Psoas muscle (tissue), 8 donors: Measurements from ENCODE around the gene HEXIM2. TPM values are rescaled to one million over a fixed set of nuclear protein-coding genes. Genes with fewer than 3 reads are reported as not detected.

Experiments used
- ATAC-seq, 4 donors: fragments of 200-7000 bp; cut with Tn5 transposase; one replicate each; pipeline ENCODE4 v1.9.1; 2020; ENCODE audit warnings: moderate library complexity in 3 of 4, mild to moderate bottlenecking in 2 of 4
- DNase-seq, 2 donors: peaks; one replicate each; pipeline ENCODE4 v3.0.0-alpha.2; 2020
- H3K27ac ChIP-seq: fragments of 200-600 bp; one replicate; pipeline ENCODE4 v1.8.0; 2022
- H3K27me3 ChIP-seq, 3 donors: fragments of 200-600 bp in 1 of 3; one replicate each; pipeline versions ENCODE4 v1.6.1 to v1.8.0; 2013 to 2022; ENCODE audit warnings: low read length in 2 of 3, mild to moderate bottlenecking in 2 of 3, moderate library complexity in 1 of 3; ENCODE audit not compliant: insufficient read depth in 3 of 3
- H3K36me3 ChIP-seq, 2 donors: fragments of 200-600 bp in 1 of 2; one replicate each; pipeline versions ENCODE4 v1.6.1 to v1.8.0; 2013 to 2022; ENCODE audit warnings: low read depth in 1 of 2, mild to moderate bottlenecking in 1 of 2, moderate library complexity in 1 of 2; ENCODE audit not compliant: insufficient read depth in 1 of 2
- H3K4me1 ChIP-seq: fragments of 200-600 bp; one replicate; pipeline ENCODE4 v1.8.0; 2022
- H3K4me3 ChIP-seq: fragments of 200-600 bp; one replicate; pipeline ENCODE4 v1.8.0; 2022; ENCODE audit warnings: mild to moderate bottlenecking
- H3K9me3 ChIP-seq: fragments of 200-600 bp; one replicate; pipeline ENCODE4 v1.8.0; 2022
- WGBS, 3 donors: extraction: QIAGEN DNeasy Blood & Tissue Kit; methylation state at CpG; one replicate each; pipeline versions ENCODE4 v1.1.6 to v1.1.7; 2013; 5-methylcytosine and 5-hydroxymethylcytosine counted together
- intact Hi-C, 2 donors: fragments of 100-400 bp; cut with DNase I; formaldehyde crosslinking; loops; one replicate each; pipeline versions ENCODE4 v1.11.0 to v1.14.2; 2022
- polyA plus RNA-seq, 3 donors: library from polyadenylated mRNA; stranded (reverse); fragments of 200-250 nt; gene quantifications; one replicate each; pipeline ENCODE4 v1.2.3, GENCODE V29; 2013
- total RNA-seq, 4 donors: library from RNA; stranded (reverse); fragmentation: NEBNext Ultra II Directional in 2 of 4; extraction: Animal tissue kit (Norgen Biotek cat#: 25700) in 2 of 4; gene quantifications; one replicate each; pipeline versions ENCODE4 v1.2.1 to v1.2.4, GENCODE V29; 2021 to 2023
- TF ChIP-seq, protein P1 (sequence below): fragments of 200-600 bp; IDR thresholded peaks from one replicate; pipeline ENCODE4 v1.8.0; 2022; ENCODE audit warnings: antibody characterized with exemption
- donor health status: healthy with polysubstance abuse.
- donor health status: DM: no; HTN: no; CAD: no; lungs with moderate emphysema.
- donor health status: Bipolar disorder and iron deficiency.
- donor health status: healthy.
- donor health status: DM: yes; HTN: yes; CAD: no.
- donor health status: DM: no; HTN: no; CAD: no.
- donor health status: DM: no; HTN: no; CAD: no.
- donor health status: DM: yes; HTN: yes; CAD: no.

Gene HEXIM2
- total and polyA plus RNA-seq, 7 donors: 8.2 to 69.5 (median 45.7) TPM

- Histone ChIP-seq H3K27me3 (peaks cover 0 to 13% (median 8%) of the 10 kb centered on the region in 3 donors), H3K4me1 (peaks cover 3% of the 10 kb centered on the region), H3K27ac (no peak overlapping the region), H3K9me3 (no peaks in the 10 kb centered on the region), H3K36me3 (no peaks in the 10 kb centered on the region), H3K4me3 (no peak overlapping the region)
- ATAC-seq (peak; percentile 88 to 93 (median 93)), DNase-seq (peak; percentile 90 to 91)
- 7 to 15% (median 9%) methylated on average over 12 of the region's 12 CpGs for WGBS, 3 donors
- intact Hi-C loops: loop anchor here (1.0 to 2.0 kb wide), 2 partner anchors 16 to 165 kb away; no protein-coding TSS in a partner anchor
- TF ChIP-seq, protein P1, sequence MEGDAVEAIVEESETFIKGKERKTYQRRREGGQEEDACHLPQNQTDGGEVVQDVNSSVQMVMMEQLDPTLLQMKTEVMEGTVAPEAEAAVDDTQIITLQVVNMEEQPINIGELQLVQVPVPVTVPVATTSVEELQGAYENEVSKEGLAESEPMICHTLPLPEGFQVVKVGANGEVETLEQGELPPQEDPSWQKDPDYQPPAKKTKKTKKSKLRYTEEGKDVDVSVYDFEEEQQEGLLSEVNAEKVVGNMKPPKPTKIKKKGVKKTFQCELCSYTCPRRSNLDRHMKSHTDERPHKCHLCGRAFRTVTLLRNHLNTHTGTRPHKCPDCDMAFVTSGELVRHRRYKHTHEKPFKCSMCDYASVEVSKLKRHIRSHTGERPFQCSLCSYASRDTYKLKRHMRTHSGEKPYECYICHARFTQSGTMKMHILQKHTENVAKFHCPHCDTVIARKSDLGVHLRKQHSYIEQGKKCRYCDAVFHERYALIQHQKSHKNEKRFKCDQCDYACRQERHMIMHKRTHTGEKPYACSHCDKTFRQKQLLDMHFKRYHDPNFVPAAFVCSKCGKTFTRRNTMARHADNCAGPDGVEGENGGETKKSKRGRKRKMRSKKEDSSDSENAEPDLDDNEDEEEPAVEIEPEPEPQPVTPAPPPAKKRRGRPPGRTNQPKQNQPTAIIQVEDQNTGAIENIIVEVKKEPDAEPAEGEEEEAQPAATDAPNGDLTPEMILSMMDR: peak; percentile 98
Observed at GRCh38 chr17:45218895-45219661, 57.4 kb downstream of the HEXIM2 start.

Other genes starting within 250 kb of the HEXIM2 start
- under 1 TPM in 1 of 4 donors, not detected in 3; 0.54 TPM for gene GFAP, start 246.4 kb upstream of the HEXIM2 start, total RNA-seq
- gene GFAP, start 246.4 kb upstream of the HEXIM2 start, polyA plus RNA-seq: under 1 TPM; 0.11 to 0.52 (median 0.34) TPM
- gene KIF18B, start 214.1 kb upstream of the HEXIM2 start, total RNA-seq: under 1 TPM in 3 of 4 donors, not detected in 1; 0.07 to 0.17 (median 0.11) TPM
- gene KIF18B, start 214.1 kb upstream of the HEXIM2 start, polyA plus RNA-seq: under 1 TPM in 2 of 3 donors, not detected in 1; 0.01 to 0.03 TPM
- not detected for gene C1QL1, start 193.6 kb upstream of the HEXIM2 start, total RNA-seq
- under 1 TPM in 1 of 3 donors, not detected in 2; 0.05 TPM for gene C1QL1, start 193.6 kb upstream of the HEXIM2 start, polyA plus RNA-seq
- gene DCAKD, start 110.2 kb upstream of the HEXIM2 start, total RNA-seq: 10 to 100 TPM in 3 of 4 donors, 1 to 10 TPM in 1; 6.9 to 13.5 (median 11.0) TPM
- gene DCAKD, start 110.2 kb upstream of the HEXIM2 start, polyA plus RNA-seq: 10 to 100 TPM in 1 of 3 donors, 1 to 10 TPM in 2; 6.4 to 14.2 (median 8.4) TPM
- gene NMT1, start 100.6 kb upstream of the HEXIM2 start, total RNA-seq: 100 to 1,000 TPM in 2 of 4 donors, 10 to 100 TPM in 2; 73.3 to 164 (median 93.1) TPM
- 10 to 100 TPM; 58.0 to 79.7 (median 68.3) TPM for gene NMT1, start 100.6 kb upstream of the HEXIM2 start, polyA plus RNA-seq
- 100 to 1,000 TPM in 2 of 4 donors, 10 to 100 TPM in 2; 69.8 to 217 (median 122) TPM for gene PLCD3, start 29.4 kb upstream of the HEXIM2 start, total RNA-seq
- 100 to 1,000 TPM in 2 of 3 donors, 10 to 100 TPM in 1; 57.0 to 171 (median 170) TPM for gene PLCD3, start 29.4 kb upstream of the HEXIM2 start, polyA plus RNA-seq
- gene ACBD4, start 26.2 kb upstream of the HEXIM2 start, total RNA-seq: 1 to 10 TPM; 3.9 to 8.2 (median 5.1) TPM
- 1 to 10 TPM; 2.7 to 5.2 (median 4.4) TPM for gene ACBD4, start 26.2 kb upstream of the HEXIM2 start, polyA plus RNA-seq
- 10 to 100 TPM; 21.3 to 52.2 (median 31.5) TPM for gene HEXIM1, start 13.4 kb upstream of the HEXIM2 start, total RNA-seq
- 100 to 1,000 TPM in 1 of 3 donors, 10 to 100 TPM in 1, 1 to 10 TPM in 1; 9.5 to 127 (median 22.0) TPM for gene HEXIM1, start 13.4 kb upstream of the HEXIM2 start, polyA plus RNA-seq
- gene FMNL1, start 60.0 kb downstream of the HEXIM2 start, total RNA-seq: 1 to 10 TPM; 5.4 to 6.5 (median 6.0) TPM
- 1 to 10 TPM; 1.8 to 2.4 (median 2.3) TPM for gene FMNL1, start 60.0 kb downstream of the HEXIM2 start, polyA plus RNA-seq
- under 1 TPM in 1 of 4 donors, not detected in 3; 0.11 TPM for gene SPATA32, start 100.2 kb downstream of the HEXIM2 start, total RNA-seq
- not detected for gene SPATA32, start 100.2 kb downstream of the HEXIM2 start, polyA plus RNA-seq
- 10 to 100 TPM; 21.8 to 53.5 (median 30.1) TPM for gene MAP3K14, start 155.1 kb downstream of the HEXIM2 start, total RNA-seq
- 10 to 100 TPM; 12.4 to 28.1 (median 24.6) TPM for gene MAP3K14, start 155.1 kb downstream of the HEXIM2 start, polyA plus RNA-seq